ENCODE measurements around the gene CYP4A22.
"Not testable (repeated sequence)": the region's sequence is repeated elsewhere in the genome, so short reads cannot be mapped to it uniquely, and the experiment has no call there.

The CYP4A22 gene

GRCh38 chr1:47137198-47137597, at the start of gene CYP4A22:
CYP4A22 (plus strand) TSS chr1:47137441; CDS start chr1:47137486, 45 bp downstream.
- TF ChIP-seq CTCF (IDR thresholded peaks at IDR 0.05): no peak
- Histone ChIP-seq H3K4me3 (ENCODE audit: low read depth in 1 of 2, low read length in 1 of 2) (no peak within 1 kb of the TSS), H3K4me1 (ENCODE audit: control insufficient read depth in 1 of 2, insufficient read depth in 1 of 2, low read depth in 1 of 2, low read length in 1 of 2) (no peaks in the 10 kb centered on the region), H3K36me3 (no peaks in the 10 kb centered on the region), H3K9me3 (no peaks in the 10 kb centered on the region), H3K27me3 (no peaks in the 10 kb centered on the region), H3K27ac (no peak within 1 kb of the TSS)

GRCh38 chr1:47089356-47089755, 47.9 kb upstream of the CYP4A22 start:
- H3K36me3 ChIP-seq: not testable (repeated sequence)
- peak; percentile 34 for TF ChIP-seq CTCF (IDR thresholded peaks at IDR 0.05)

GRCh38 chr1:47091476-47091875, 45.8 kb upstream of the CYP4A22 start:
- not testable (repeated sequence) for H3K27me3 ChIP-seq; H3K9me3 ChIP-seq; H3K4me1 ChIP-seq (ENCODE audit: control insufficient read depth in 1 of 2, insufficient read depth in 1 of 2, low read depth in 1 of 2, low read length in 1 of 2); H3K4me3 ChIP-seq (ENCODE audit: low read depth in 1 of 2, low read length in 1 of 2); H3K36me3 ChIP-seq; H3K27ac ChIP-seq

More at GRCh38 chr1:47089356-47089755, 47.9 kb upstream of the CYP4A22 start:
- H3K27ac ChIP-seq; H3K4me3 ChIP-seq (ENCODE audit: low read depth in 1 of 2, low read length in 1 of 2); H3K4me1 ChIP-seq (ENCODE audit: control insufficient read depth in 1 of 2, insufficient read depth in 1 of 2, low read depth in 1 of 2, low read length in 1 of 2); H3K27me3 ChIP-seq; H3K9me3 ChIP-seq: not testable (repeated sequence)

GRCh38 chr1:47104816-47105215, 32.4 kb upstream of the CYP4A22 start:
- H3K27me3 ChIP-seq: no peaks in the 10 kb centered on the region
- no peaks in the 10 kb centered on the region for H3K36me3 ChIP-seq
- H3K4me3 ChIP-seq (ENCODE audit: low read depth in 1 of 2, low read length in 1 of 2): no peak overlapping the region
- no peaks in the 10 kb centered on the region for H3K9me3 ChIP-seq
- no peak for TF ChIP-seq CTCF (IDR thresholded peaks at IDR 0.05)
- H3K4me1 ChIP-seq (ENCODE audit: control insufficient read depth in 1 of 2, insufficient read depth in 1 of 2, low read depth in 1 of 2, low read length in 1 of 2): no peaks in the 10 kb centered on the region
- no peak overlapping the region for H3K27ac ChIP-seq

- H3K27me3 ChIP-seq: no peaks in the 10 kb centered on the region
- H3K4me3 ChIP-seq (ENCODE audit: low read depth in 1 of 2, low read length in 1 of 2): no peak overlapping the region
- no peaks in the 10 kb centered on the region for H3K9me3 ChIP-seq
- no peaks in the 10 kb centered on the region for H3K4me1 ChIP-seq (ENCODE audit: control insufficient read depth in 1 of 2, insufficient read depth in 1 of 2, low read depth in 1 of 2, low read length in 1 of 2)
- no peak for TF ChIP-seq CTCF (IDR thresholded peaks at IDR 0.05)
- no peaks in the 10 kb centered on the region for H3K36me3 ChIP-seq
- no peak overlapping the region for H3K27ac ChIP-seq
Observed at GRCh38 chr1:47106792-47107191, 30.4 kb upstream of the CYP4A22 start.

GRCh38 chr1:47107851-47108574, 29.2 kb upstream of the CYP4A22 start:
- not testable (repeated sequence) for H3K27ac ChIP-seq; H3K36me3 ChIP-seq; H3K4me1 ChIP-seq (ENCODE audit: control insufficient read depth in 1 of 2, insufficient read depth in 1 of 2, low read depth in 1 of 2, low read length in 1 of 2); H3K4me3 ChIP-seq (ENCODE audit: low read depth in 1 of 2, low read length in 1 of 2); H3K9me3 ChIP-seq; H3K27me3 ChIP-seq

GRCh38 chr1:47109482-47109881, 27.8 kb upstream of the CYP4A22 start:
- not testable (repeated sequence) for H3K4me1 ChIP-seq (ENCODE audit: control insufficient read depth in 1 of 2, insufficient read depth in 1 of 2, low read depth in 1 of 2, low read length in 1 of 2); H3K27me3 ChIP-seq; H3K27ac ChIP-seq; H3K4me3 ChIP-seq (ENCODE audit: low read depth in 1 of 2, low read length in 1 of 2); H3K36me3 ChIP-seq; H3K9me3 ChIP-seq

All from neutrophil (primary cell).